ENCODE data around the gene TFDP1.

DNA sequence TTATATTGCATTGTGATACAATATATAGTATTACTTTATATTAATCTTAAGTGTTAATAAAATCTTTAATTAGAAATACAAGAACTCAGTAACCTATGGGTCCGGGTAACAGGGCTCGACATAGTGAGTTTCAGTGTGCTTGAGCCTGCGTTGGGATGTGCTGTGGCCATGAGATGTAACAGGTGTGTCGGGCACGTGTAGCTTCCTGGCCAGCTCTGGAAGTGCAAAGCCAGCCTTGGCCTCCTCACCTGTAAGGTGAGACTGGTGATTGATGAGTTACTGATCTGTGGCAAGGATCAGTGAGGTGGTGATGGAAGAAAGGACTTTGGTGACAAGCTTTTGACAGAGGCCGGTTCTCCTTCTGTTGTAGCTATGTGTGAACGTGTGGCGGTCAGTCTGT is 54.3 kb downstream of the TFDP1 start:
- TF ChIP-seq POLR2A (IDR thresholded peaks at IDR 0.05) (no peak), POLR2AphosphoS5 (IDR thresholded peaks at IDR 0.05) (no peak)
- TF ChIP-seq, protein P1, sequence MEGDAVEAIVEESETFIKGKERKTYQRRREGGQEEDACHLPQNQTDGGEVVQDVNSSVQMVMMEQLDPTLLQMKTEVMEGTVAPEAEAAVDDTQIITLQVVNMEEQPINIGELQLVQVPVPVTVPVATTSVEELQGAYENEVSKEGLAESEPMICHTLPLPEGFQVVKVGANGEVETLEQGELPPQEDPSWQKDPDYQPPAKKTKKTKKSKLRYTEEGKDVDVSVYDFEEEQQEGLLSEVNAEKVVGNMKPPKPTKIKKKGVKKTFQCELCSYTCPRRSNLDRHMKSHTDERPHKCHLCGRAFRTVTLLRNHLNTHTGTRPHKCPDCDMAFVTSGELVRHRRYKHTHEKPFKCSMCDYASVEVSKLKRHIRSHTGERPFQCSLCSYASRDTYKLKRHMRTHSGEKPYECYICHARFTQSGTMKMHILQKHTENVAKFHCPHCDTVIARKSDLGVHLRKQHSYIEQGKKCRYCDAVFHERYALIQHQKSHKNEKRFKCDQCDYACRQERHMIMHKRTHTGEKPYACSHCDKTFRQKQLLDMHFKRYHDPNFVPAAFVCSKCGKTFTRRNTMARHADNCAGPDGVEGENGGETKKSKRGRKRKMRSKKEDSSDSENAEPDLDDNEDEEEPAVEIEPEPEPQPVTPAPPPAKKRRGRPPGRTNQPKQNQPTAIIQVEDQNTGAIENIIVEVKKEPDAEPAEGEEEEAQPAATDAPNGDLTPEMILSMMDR (IDR thresholded peaks at IDR 0.05) = no peak
